ENCODE measurements around the gene SNTG2.

DNA sequence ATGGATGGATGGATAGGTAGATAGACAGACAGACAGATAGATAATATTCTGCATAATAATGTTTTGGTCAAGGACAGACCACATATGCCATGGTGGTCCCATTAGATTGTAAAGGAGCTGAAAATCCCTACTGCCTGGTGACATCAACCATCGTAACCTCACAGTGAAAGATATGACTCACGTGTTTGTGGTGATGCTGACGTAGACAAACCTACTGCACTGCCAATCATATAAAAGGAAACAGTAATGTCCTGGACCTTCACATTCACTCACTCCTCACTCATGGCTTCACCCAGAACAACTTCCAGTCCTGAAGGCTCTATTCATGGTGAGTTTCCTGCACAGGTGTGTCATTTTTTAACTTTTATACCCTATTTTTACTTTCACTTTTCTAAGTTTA, 259.7 kb downstream of the SNTG2 start:
- TF ChIP-seq CTCF (IDR thresholded peaks at IDR 0.05; ENCODE audit: low read depth, low read length, missing input control) (no peak), RXRA (IDR thresholded peaks at IDR 0.05) (no peak), GABPA (IDR thresholded peaks at IDR 0.05 in 1 of 2, conservative IDR thresholded peaks at IDR 0.05 in 1 of 2) (no peak), YY1 (IDR thresholded peaks at IDR 0.05) (no peak), SP1 (IDR thresholded peaks at IDR 0.05) (no peak), JUND (IDR thresholded peaks at IDR 0.05) (no peak), RAD21 (IDR thresholded peaks at IDR 0.05) (no peak)
